ENCODE data around the gene CDH4.

GRCh38 chr20:61442718-61443117, 190.7 kb downstream of the CDH4 start:
- no peak for TF ChIP-seq EZH2 (IDR thresholded peaks at IDR 0.05; ENCODE audit: low read length)
- TF ChIP-seq, protein P1, sequence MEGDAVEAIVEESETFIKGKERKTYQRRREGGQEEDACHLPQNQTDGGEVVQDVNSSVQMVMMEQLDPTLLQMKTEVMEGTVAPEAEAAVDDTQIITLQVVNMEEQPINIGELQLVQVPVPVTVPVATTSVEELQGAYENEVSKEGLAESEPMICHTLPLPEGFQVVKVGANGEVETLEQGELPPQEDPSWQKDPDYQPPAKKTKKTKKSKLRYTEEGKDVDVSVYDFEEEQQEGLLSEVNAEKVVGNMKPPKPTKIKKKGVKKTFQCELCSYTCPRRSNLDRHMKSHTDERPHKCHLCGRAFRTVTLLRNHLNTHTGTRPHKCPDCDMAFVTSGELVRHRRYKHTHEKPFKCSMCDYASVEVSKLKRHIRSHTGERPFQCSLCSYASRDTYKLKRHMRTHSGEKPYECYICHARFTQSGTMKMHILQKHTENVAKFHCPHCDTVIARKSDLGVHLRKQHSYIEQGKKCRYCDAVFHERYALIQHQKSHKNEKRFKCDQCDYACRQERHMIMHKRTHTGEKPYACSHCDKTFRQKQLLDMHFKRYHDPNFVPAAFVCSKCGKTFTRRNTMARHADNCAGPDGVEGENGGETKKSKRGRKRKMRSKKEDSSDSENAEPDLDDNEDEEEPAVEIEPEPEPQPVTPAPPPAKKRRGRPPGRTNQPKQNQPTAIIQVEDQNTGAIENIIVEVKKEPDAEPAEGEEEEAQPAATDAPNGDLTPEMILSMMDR (optimal IDR thresholded peaks at IDR 0.05 in 1 of 3, IDR thresholded peaks at IDR 0.05 in 1 of 3, conservative IDR thresholded peaks at IDR 0.05 in 1 of 3; ENCODE audit: extremely low read depth in 1 of 3, insufficient read depth in 2 of 3, low read length in 3 of 3): no peak

All from keratinocyte (primary cell).